GM12873 (cell line): ENCODE data around the gene PDE4D.

Source experiments
- TF ChIP-seq, protein P1 (sequence below): IDR thresholded peaks from 2 replicates; pipeline ENCODE4 v1.5.1; 2012; ENCODE audit warnings: low read depth, mild to moderate bottlenecking, moderate library complexity, low read length, control low read depth; ENCODE audit not compliant: insufficient read depth; ENCODE audit errors: missing control alignments

Gene PDE4D

DNA sequence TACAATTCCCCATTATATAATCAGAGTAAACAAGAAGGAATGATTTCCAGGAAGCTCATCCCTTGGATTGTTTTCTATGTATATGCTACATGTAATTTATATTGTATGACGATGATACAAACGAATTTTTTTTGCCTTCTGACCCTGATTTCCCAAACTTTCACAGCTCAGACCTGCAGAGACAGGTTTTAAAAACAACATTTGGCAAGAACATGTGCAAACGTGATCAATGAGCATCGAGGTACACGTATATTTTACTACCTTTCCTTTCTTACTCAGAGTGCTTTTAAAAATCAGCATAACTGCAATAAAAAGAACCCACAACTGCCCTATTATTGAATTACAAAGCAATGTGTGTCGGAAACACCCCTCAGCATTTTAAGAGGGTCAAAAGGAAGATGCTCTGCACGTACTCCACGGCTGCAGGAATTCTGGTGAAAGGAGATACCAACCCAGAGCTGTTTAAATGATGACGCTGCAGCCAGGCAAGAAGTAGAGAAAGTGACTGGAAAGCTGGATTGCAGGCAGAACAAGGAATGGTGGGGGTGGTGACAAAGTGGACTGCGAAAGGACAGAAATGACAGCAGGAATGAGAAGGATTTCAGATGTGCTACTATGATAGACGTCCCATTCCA lies 777.2 kb downstream of the PDE4D start:
- TF ChIP-seq, protein P1, sequence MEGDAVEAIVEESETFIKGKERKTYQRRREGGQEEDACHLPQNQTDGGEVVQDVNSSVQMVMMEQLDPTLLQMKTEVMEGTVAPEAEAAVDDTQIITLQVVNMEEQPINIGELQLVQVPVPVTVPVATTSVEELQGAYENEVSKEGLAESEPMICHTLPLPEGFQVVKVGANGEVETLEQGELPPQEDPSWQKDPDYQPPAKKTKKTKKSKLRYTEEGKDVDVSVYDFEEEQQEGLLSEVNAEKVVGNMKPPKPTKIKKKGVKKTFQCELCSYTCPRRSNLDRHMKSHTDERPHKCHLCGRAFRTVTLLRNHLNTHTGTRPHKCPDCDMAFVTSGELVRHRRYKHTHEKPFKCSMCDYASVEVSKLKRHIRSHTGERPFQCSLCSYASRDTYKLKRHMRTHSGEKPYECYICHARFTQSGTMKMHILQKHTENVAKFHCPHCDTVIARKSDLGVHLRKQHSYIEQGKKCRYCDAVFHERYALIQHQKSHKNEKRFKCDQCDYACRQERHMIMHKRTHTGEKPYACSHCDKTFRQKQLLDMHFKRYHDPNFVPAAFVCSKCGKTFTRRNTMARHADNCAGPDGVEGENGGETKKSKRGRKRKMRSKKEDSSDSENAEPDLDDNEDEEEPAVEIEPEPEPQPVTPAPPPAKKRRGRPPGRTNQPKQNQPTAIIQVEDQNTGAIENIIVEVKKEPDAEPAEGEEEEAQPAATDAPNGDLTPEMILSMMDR, result no peak

DNA sequence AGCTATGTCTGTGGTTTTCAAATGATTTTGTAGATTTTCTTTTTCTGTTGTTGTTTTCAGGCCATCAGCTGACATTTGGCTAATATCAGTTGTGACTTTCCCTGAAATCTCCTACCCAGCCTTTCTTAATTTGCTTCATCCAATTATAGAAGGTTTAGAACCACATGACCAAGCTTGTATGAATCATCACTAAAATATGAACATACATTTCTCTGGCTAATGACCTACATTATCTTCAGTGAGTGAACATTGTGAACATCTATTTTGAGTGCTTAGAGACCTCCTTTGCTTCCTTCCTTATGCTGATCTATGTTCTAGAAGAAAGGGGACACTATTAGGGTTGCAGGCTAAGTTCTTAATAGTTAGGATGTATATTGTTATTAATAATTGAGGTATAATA lies 778.2 kb downstream of the PDE4D start:
- TF ChIP-seq, protein P1, result no peak

DNA sequence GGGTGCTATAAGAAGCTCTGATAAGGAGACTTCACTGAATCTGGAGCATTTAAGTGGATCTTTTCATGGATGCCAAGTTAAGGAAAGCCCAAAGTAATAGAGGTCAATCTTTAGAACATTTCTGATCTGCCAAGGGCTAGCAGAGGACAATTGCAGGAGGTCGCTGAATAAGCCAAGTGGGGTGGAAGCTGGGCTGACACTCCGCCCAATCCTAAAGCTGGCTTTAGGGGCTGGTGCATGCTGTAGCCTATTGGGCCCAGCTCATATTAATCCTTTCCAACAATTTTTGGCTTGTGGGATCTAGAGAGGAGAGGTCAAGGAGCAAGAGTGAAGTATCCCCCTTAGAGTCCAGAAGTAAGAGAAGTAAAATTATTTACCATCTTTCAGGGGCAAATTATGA lies 784.1 kb downstream of the PDE4D start:
- TF ChIP-seq, protein P1, result no peak

DNA sequence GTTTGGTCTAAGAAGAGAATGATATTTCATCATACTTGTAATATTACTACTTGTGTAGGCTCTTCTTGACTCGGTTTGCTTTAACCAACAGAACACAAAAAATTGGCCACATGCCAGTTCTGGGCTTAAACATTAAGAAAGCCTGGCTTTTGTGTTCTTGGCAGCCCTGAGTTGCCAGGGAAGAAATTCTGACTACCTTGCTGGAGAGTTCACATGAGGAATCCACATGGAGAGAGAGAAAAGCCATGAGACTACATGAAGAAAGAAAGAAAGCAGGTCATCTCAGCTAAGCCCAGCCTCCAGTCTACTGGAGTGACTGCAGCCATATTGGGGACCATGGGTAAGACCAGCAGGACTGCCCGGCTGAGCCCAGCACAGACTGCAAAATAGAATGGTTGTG lies 785.8 kb downstream of the PDE4D start:
- TF ChIP-seq, protein P1, result no peak

DNA sequence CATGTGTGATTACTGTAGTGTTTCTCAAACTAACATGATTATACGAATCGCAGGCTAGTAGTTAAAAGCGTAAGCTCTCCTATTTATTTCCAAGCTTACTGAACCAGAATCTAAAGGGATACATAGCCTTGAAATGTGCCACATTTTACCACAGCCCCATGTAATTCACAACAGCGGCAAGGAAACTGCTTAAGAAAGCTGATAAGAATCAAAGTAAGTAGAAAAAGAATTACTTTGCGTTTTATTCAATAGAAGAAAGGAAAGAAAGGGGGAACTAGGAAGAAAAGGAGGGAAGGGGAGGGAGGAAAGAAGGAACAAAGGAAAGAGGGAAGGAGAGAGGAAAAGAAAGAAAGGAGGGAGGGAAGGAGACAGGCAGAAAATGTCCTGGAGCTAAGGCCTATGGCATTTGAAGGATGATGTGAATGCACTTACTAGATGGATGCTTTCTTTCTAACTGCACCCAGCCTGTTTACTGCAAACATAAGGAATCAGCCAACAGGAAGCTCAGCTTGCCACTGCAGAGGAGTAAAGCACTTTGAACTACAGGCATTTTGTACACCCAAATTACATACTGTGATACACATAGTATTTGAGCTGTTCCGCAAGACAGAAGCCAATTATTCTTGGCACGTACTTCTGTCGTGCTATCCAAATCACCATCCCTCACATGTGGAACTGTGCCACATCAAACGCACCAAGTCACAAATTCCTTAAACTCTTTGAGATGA lies 789.0 kb downstream of the PDE4D start:
- TF ChIP-seq, protein P1, result no peak

DNA sequence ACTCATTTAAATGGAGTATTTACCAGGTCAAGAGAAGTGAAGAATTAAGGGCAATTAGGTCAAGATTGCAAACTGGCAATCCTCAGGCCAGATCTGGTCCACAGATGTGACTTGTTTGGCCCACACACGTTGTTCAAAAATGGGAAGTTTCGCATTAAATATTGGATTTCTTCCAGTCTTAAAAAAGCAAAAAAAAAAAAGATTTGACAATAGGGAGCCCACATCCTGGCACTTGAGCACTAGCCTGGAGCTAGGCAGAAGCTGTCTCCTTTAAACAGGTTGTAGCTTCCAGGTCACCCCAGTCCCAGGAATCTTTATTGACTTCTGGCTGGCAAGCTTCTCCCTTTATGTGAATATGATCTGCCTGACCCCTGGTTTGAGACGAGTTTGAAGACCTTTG lies 790.2 kb downstream of the PDE4D start:
- TF ChIP-seq, protein P1, result no peak

DNA sequence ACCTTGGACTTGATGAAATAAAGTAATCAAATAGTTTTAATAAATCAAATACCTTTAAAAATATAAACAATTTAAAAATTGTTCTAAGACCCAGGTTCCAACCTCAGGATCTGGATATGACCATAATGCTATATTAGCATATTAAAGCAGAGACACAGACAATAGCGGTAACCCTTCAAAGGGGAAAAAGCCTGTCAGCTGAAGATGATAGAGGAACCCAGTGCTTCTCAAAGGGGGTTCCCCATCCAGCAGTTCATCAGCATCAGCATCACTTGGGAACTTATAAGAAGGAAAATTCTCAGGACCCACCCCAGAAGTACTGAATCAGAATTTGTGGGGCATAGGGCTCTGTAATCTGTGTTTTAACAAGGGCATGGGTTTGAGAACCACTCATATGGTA lies 791.1 kb downstream of the PDE4D start:
- TF ChIP-seq, protein P1, result no peak
